ENCODE measurements around the gene MLLT3. TPM values are rescaled to one million over a fixed set of nuclear protein-coding genes. Genes with fewer than 3 reads are reported as not detected.

The MLLT3 gene
- total RNA-seq (10 to 100 TPM in 1 of 2 donors, 1 to 10 TPM in 1; 8.1 to 16.5 TPM), polyA plus RNA-seq (1 to 10 TPM; 3.6 to 5.1 TPM)
- long read RNA-seq, donor 1, full-length matches to known transcripts, result 5 of 9 reads
- long read RNA-seq, donor 1, partial matches to known transcripts, result 2 of 9 reads
- long read RNA-seq, donor 1, other reads (novel, unspliced or antisense), result 2 of 9 reads
- long read RNA-seq, donor 2, full-length matches to known transcripts, result 4 of 13 reads
- long read RNA-seq, donor 2, partial matches to known transcripts, result 2 of 13 reads
- long read RNA-seq, donor 2, other reads (novel, unspliced or antisense), result 7 of 13 reads

GRCh38 chr9:20622330-20623020, at the start of gene MLLT3:
Gene MLLT3 (minus strand): TSS chr9:20622499.
- intact Hi-C loops (cut with DNase I), result loop anchor here (2.0 to 5.0 kb wide), 4 partner anchors 60 to 485 kb away; partner anchors contain the start of gene FOCAD (in 2 of the 2)
- DNase-seq (peak; percentile 97 to 98), ATAC-seq (ENCODE audit: low FRiP score) (peak; percentile 97)
- Histone ChIP-seq H3K9me3 (ENCODE audit: control insufficient read depth, low read length) (no peaks in the 10 kb centered on the region), H3K4me1 (ENCODE audit: control insufficient read depth in 1 of 2, insufficient read depth in 2 of 2, low read length in 2 of 2) (peaks cover 0 to 3% of the 10 kb centered on the region in 2 donors), H3K27me3 (ENCODE audit: control insufficient read depth in 1 of 2, insufficient read depth in 2 of 2, low read length in 1 of 2) (no peaks in the 10 kb centered on the region), H3K4me3 (ENCODE audit: low read length in 2 of 2) (peak within 1 kb of the TSS; percentile 70 to 82), H3K36me3 (ENCODE audit: control insufficient read depth in 1 of 2, insufficient read depth in 2 of 2, low read length in 1 of 2) (no peaks in the 10 kb centered on the region), H3K27ac (ENCODE audit: low read depth in 1 of 2, low read length in 2 of 2) (peak within 1 kb of the TSS in 1 of 2 donors; percentile 50)
- WGBS, 2 donors, result 0 to 1% methylated on average over 41 of the region's 41 CpGs

- intact Hi-C loops (cut with DNase I), result no loop called here
- Histone ChIP-seq H3K36me3 (ENCODE audit: control insufficient read depth in 1 of 2, insufficient read depth in 2 of 2, low read length in 1 of 2) (no peaks in the 10 kb centered on the region), H3K27me3 (ENCODE audit: control insufficient read depth in 1 of 2, insufficient read depth in 2 of 2, low read length in 1 of 2) (no peaks in the 10 kb centered on the region), H3K9me3 (ENCODE audit: control insufficient read depth, low read length) (no peaks in the 10 kb centered on the region), H3K27ac (ENCODE audit: low read depth in 1 of 2, low read length in 2 of 2) (no peak overlapping the region), H3K4me1 (ENCODE audit: control insufficient read depth in 1 of 2, insufficient read depth in 2 of 2, low read length in 2 of 2) (no peaks in the 10 kb centered on the region), H3K4me3 (ENCODE audit: low read length in 2 of 2) (no peak overlapping the region)
- DNase-seq, result no peak
- 80 to 93% methylated on average over 4 of the region's 4 CpGs for WGBS, 2 donors
- no peak for ATAC-seq (ENCODE audit: low FRiP score)
Observed at GRCh38 chr9:20671635-20672034, 49.3 kb upstream of the MLLT3 start.

GRCh38 chr9:20670395-20670794, 48.1 kb upstream of the MLLT3 start:
- WGBS, 2 donors, result 73 to 84% methylated on average over 6 of the region's 6 CpGs
- H3K4me1 ChIP-seq (ENCODE audit: control insufficient read depth in 1 of 2, insufficient read depth in 2 of 2, low read length in 2 of 2), result no peaks in the 10 kb centered on the region
- intact Hi-C loops (cut with DNase I), result no loop called here
- ATAC-seq (ENCODE audit: low FRiP score), result no peak
- H3K27ac ChIP-seq (ENCODE audit: low read depth in 1 of 2, low read length in 2 of 2), result no peak overlapping the region
- no peaks in the 10 kb centered on the region for H3K27me3 ChIP-seq (ENCODE audit: control insufficient read depth in 1 of 2, insufficient read depth in 2 of 2, low read length in 1 of 2)
- no peak for DNase-seq
- no peaks in the 10 kb centered on the region for H3K36me3 ChIP-seq (ENCODE audit: control insufficient read depth in 1 of 2, insufficient read depth in 2 of 2, low read length in 1 of 2)
- no peaks in the 10 kb centered on the region for H3K9me3 ChIP-seq (ENCODE audit: control insufficient read depth, low read length)
- H3K4me3 ChIP-seq (ENCODE audit: low read length in 2 of 2), result no peak overlapping the region

GRCh38 chr9:20664501-20664900, 42.2 kb upstream of the MLLT3 start:
- H3K4me3 ChIP-seq (ENCODE audit: low read length in 2 of 2), result no peak overlapping the region
- DNase-seq (no peak), ATAC-seq (ENCODE audit: low FRiP score) (no peak)
- intact Hi-C loops (cut with DNase I), result no loop called here
- H3K36me3 ChIP-seq (ENCODE audit: control insufficient read depth in 1 of 2, insufficient read depth in 2 of 2, low read length in 1 of 2), result no peaks in the 10 kb centered on the region
- H3K4me1 ChIP-seq (ENCODE audit: control insufficient read depth in 1 of 2, insufficient read depth in 2 of 2, low read length in 2 of 2), result no peaks in the 10 kb centered on the region
- H3K27me3 ChIP-seq (ENCODE audit: control insufficient read depth in 1 of 2, insufficient read depth in 2 of 2, low read length in 1 of 2), result no peaks in the 10 kb centered on the region
- H3K27ac ChIP-seq (ENCODE audit: low read depth in 1 of 2, low read length in 2 of 2), result no peak overlapping the region
- H3K9me3 ChIP-seq (ENCODE audit: control insufficient read depth, low read length), result no peaks in the 10 kb centered on the region
- WGBS, 2 donors, result 83 to 92% methylated on average over 3 of the region's 3 CpGs

- intact Hi-C loops (cut with DNase I), result no loop called here
- DNase-seq (no peak), ATAC-seq (ENCODE audit: low FRiP score) (no peak)
- Histone ChIP-seq H3K9me3 (ENCODE audit: control insufficient read depth, low read length) (no peaks in the 10 kb centered on the region), H3K36me3 (ENCODE audit: control insufficient read depth in 1 of 2, insufficient read depth in 2 of 2, low read length in 1 of 2) (no peaks in the 10 kb centered on the region), H3K27me3 (ENCODE audit: control insufficient read depth in 1 of 2, insufficient read depth in 2 of 2, low read length in 1 of 2) (no peaks in the 10 kb centered on the region), H3K4me1 (ENCODE audit: control insufficient read depth in 1 of 2, insufficient read depth in 2 of 2, low read length in 2 of 2) (no peaks in the 10 kb centered on the region), H3K4me3 (ENCODE audit: low read length in 2 of 2) (no peak overlapping the region), H3K27ac (ENCODE audit: low read depth in 1 of 2, low read length in 2 of 2) (no peak overlapping the region)
- WGBS, 2 donors, result 95 to 96% methylated on average over 2 of the region's 2 CpGs
Observed at GRCh38 chr9:20663133-20663532, 40.8 kb upstream of the MLLT3 start.

- Histone ChIP-seq H3K9me3 (ENCODE audit: control insufficient read depth, low read length) (no peaks in the 10 kb centered on the region), H3K27me3 (ENCODE audit: control insufficient read depth in 1 of 2, insufficient read depth in 2 of 2, low read length in 1 of 2) (no peaks in the 10 kb centered on the region), H3K27ac (ENCODE audit: low read depth in 1 of 2, low read length in 2 of 2) (no peak overlapping the region), H3K4me1 (ENCODE audit: control insufficient read depth in 1 of 2, insufficient read depth in 2 of 2, low read length in 2 of 2) (no peaks in the 10 kb centered on the region), H3K4me3 (ENCODE audit: low read length in 2 of 2) (no peak overlapping the region), H3K36me3 (ENCODE audit: control insufficient read depth in 1 of 2, insufficient read depth in 2 of 2, low read length in 1 of 2) (no peaks in the 10 kb centered on the region)
- DNase-seq (no peak), ATAC-seq (ENCODE audit: low FRiP score) (no peak)
- intact Hi-C loops (cut with DNase I), result no loop called here
- 57 to 59% methylated on average over 3 of the region's 3 CpGs for WGBS, 2 donors
Observed at GRCh38 chr9:20662156-20662555, 39.9 kb upstream of the MLLT3 start.

GRCh38 chr9:20659474-20659967, 37.2 kb upstream of the MLLT3 start:
- Histone ChIP-seq H3K4me3 (ENCODE audit: low read length in 2 of 2) (no peak overlapping the region), H3K27ac (ENCODE audit: low read depth in 1 of 2, low read length in 2 of 2) (no peak overlapping the region), H3K36me3 (ENCODE audit: control insufficient read depth in 1 of 2, insufficient read depth in 2 of 2, low read length in 1 of 2) (no peaks in the 10 kb centered on the region), H3K27me3 (ENCODE audit: control insufficient read depth in 1 of 2, insufficient read depth in 2 of 2, low read length in 1 of 2) (no peaks in the 10 kb centered on the region), H3K4me1 (ENCODE audit: control insufficient read depth in 1 of 2, insufficient read depth in 2 of 2, low read length in 2 of 2) (no peaks in the 10 kb centered on the region), H3K9me3 (ENCODE audit: control insufficient read depth, low read length) (no peaks in the 10 kb centered on the region)
- ATAC-seq (ENCODE audit: low FRiP score) (no peak), DNase-seq (no peak)
- 85 to 94% methylated on average over 2 of the region's 2 CpGs for WGBS, 2 donors
- intact Hi-C loops (cut with DNase I), result no loop called here

GRCh38 chr9:20658677-20659473, 36.6 kb upstream of the MLLT3 start:
- H3K27me3 ChIP-seq (ENCODE audit: control insufficient read depth in 1 of 2, insufficient read depth in 2 of 2, low read length in 1 of 2), result no peaks in the 10 kb centered on the region
- H3K27ac ChIP-seq (ENCODE audit: low read depth in 1 of 2, low read length in 2 of 2), result no peak overlapping the region
- no peaks in the 10 kb centered on the region for H3K4me1 ChIP-seq (ENCODE audit: control insufficient read depth in 1 of 2, insufficient read depth in 2 of 2, low read length in 2 of 2)
- H3K9me3 ChIP-seq (ENCODE audit: control insufficient read depth, low read length), result no peaks in the 10 kb centered on the region
- no peak overlapping the region for H3K4me3 ChIP-seq (ENCODE audit: low read length in 2 of 2)
- ATAC-seq (ENCODE audit: low FRiP score), result no peak
- intact Hi-C loops (cut with DNase I), result no loop called here
- 75 to 80% methylated on average over 13 of the region's 13 CpGs for WGBS, 2 donors
- no peaks in the 10 kb centered on the region for H3K36me3 ChIP-seq (ENCODE audit: control insufficient read depth in 1 of 2, insufficient read depth in 2 of 2, low read length in 1 of 2)
- DNase-seq, result no peak
